Ishikawa (cell line): ENCODE data around the gene RTN4IP1.

Experiments
- EP300 ChIP-seq: IDR thresholded peaks from 2 replicates; pipeline ENCODE4 v1.6.1; 2012; ENCODE audit warnings: borderline replicate concordance
- FOXM1 ChIP-seq: IDR thresholded peaks from 2 replicates; pipeline ENCODE4 v1.6.1; 2012; ENCODE audit warnings: low read depth, borderline replicate concordance
- TCF12 ChIP-seq: IDR thresholded peaks from 2 replicates; pipeline ENCODE4 v1.6.1; 2012; ENCODE audit warnings: low read depth
- TF ChIP-seq, protein P1 (sequence below): IDR thresholded peaks from 2 replicates; pipeline ENCODE4 v1.6.1; 2012; ENCODE audit warnings: low read depth, mild to moderate bottlenecking
- TF ChIP-seq, protein P2 (sequence below): IDR thresholded peaks from 2 replicates; pipeline ENCODE4 v1.6.1; 2012

RTN4IP1 gene

DNA sequence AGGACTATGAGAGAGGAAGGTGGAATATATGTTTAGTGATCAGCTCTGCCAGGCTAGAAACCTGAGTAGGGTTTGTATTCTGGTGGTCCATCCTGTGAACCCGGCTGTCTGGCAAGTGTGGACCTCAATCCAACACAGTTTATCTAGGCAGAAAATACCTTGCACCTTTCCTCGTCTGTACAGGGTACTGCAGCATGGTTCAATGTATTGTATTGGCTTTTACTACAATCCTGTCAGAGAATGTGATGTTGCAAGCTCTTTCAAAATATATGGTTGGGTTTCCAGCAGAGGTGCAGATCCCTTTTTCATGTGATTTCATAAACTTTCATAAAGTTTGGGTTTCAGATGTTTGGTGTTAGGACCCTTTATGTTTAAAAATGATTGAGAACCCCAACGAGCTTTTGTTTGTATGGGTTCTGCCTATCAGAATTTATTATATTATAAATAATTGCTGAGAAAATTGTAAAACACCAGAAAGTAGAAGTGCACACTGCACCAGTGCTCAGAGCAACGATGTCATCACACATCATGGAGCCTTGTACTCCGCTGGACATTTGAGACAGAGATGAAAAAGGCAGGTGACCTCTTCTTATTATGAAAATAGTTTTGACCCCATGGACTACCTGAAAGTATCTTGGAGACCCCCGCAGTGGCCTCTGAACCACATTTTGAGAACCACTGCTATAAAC, 106.6 kb downstream of the RTN4IP1 start:
- TF ChIP-seq, protein P1, sequence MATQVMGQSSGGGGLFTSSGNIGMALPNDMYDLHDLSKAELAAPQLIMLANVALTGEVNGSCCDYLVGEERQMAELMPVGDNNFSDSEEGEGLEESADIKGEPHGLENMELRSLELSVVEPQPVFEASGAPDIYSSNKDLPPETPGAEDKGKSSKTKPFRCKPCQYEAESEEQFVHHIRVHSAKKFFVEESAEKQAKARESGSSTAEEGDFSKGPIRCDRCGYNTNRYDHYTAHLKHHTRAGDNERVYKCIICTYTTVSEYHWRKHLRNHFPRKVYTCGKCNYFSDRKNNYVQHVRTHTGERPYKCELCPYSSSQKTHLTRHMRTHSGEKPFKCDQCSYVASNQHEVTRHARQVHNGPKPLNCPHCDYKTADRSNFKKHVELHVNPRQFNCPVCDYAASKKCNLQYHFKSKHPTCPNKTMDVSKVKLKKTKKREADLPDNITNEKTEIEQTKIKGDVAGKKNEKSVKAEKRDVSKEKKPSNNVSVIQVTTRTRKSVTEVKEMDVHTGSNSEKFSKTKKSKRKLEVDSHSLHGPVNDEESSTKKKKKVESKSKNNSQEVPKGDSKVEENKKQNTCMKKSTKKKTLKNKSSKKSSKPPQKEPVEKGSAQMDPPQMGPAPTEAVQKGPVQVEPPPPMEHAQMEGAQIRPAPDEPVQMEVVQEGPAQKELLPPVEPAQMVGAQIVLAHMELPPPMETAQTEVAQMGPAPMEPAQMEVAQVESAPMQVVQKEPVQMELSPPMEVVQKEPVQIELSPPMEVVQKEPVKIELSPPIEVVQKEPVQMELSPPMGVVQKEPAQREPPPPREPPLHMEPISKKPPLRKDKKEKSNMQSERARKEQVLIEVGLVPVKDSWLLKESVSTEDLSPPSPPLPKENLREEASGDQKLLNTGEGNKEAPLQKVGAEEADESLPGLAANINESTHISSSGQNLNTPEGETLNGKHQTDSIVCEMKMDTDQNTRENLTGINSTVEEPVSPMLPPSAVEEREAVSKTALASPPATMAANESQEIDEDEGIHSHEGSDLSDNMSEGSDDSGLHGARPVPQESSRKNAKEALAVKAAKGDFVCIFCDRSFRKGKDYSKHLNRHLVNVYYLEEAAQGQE: no peak
- TF ChIP-seq TCF12 (no peak), EP300 (no peak), FOXM1 (no peak)
- TF ChIP-seq, protein P2, sequence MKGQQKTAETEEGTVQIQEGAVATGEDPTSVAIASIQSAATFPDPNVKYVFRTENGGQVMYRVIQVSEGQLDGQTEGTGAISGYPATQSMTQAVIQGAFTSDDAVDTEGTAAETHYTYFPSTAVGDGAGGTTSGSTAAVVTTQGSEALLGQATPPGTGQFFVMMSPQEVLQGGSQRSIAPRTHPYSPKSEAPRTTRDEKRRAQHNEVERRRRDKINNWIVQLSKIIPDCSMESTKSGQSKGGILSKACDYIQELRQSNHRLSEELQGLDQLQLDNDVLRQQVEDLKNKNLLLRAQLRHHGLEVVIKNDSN: no peak
